IMR-90 (cell line): ENCODE results near the gene GABRR3. TPM values are rescaled to one million over a fixed set of nuclear protein-coding genes. Genes with fewer than 3 reads are reported as not detected.

Experiments
- ATAC-seq: fragments of 200-7000 bp; cut with Tn5 transposase; 2 replicates; pipeline ENCODE4 v1.9.1; 2020; ENCODE audit warnings: low read depth, mild to moderate bottlenecking, moderate library complexity
- BruUV-seq: library from RNA; stranded (reverse); fragments of 400-500 nt; replicated peaks from 2 replicates; lab custom pipeline; 2021; lab: Mats Ljungman, UMichigan
- CTCF ChIA-PET: fragments of 300-600 bp; formaldehyde crosslinking; extraction: SDS; loops from one replicate; lab custom pipeline; 2021; ENCODE audit warnings: antibody characterized with exemption; lab: Yijun Ruan, JAX
- POLR2A ChIA-PET: fragments of 300-600 bp; sonication (Branson Sonifier 250); formaldehyde crosslinking; loops from one replicate; lab custom pipeline; 2022; ENCODE audit warnings: antibody characterized with exemption; ENCODE audit not compliant: unreplicated experiment; lab: Charles Lee
- DNase-seq: peaks from one replicate; pipeline ENCODE4 v3.0.0; 2013
- H2AFZ ChIP-seq: replicated peaks from 2 replicates; pipeline ENCODE3; 2013; ENCODE audit warnings: low read length, mild to moderate bottlenecking; ENCODE audit not compliant: poor library complexity
- H2AK5ac ChIP-seq: 2 replicates; pipeline ENCODE4 v1.6.1; 2013; ENCODE audit warnings: low read depth, low read length, inconsistent platforms
- H2AK9ac ChIP-seq: replicated peaks from 2 replicates; pipeline ENCODE3; 2013; ENCODE audit warnings: mild to moderate bottlenecking, low read depth, low read length, moderate library complexity; ENCODE audit not compliant: poor library complexity
- H2BK120ac ChIP-seq: 2 replicates; pipeline ENCODE4 v1.6.1; 2013; ENCODE audit warnings: low read depth, low read length, inconsistent platforms
- H2BK15ac ChIP-seq: 3 replicates; pipeline ENCODE4 v1.6.1; 2013; ENCODE audit warnings: low read depth, low read length, inconsistent platforms
- H2BK20ac ChIP-seq: 2 replicates; pipeline ENCODE4 v1.6.1; 2013; ENCODE audit warnings: low read depth, mild to moderate bottlenecking, inconsistent platforms, low read length, moderate library complexity
- H2BK5ac ChIP-seq: 2 replicates; pipeline ENCODE4 v1.6.1; 2013; ENCODE audit warnings: mild to moderate bottlenecking, low read depth, low read length, inconsistent platforms; ENCODE audit not compliant: poor library complexity, severe bottlenecking
- H3K14ac ChIP-seq: replicated peaks from 2 replicates; pipeline ENCODE4 v1.6.1; 2013; ENCODE audit warnings: low read depth, low read length, inconsistent platforms
- H3K18ac ChIP-seq: 2 replicates; pipeline ENCODE4 v1.6.1; 2013; ENCODE audit warnings: low read depth, low read length, control low read depth
- H3K23ac ChIP-seq: 2 replicates; pipeline ENCODE4 v1.6.1; 2013; ENCODE audit warnings: low read depth, low read length, inconsistent platforms
- H3K27ac ChIP-seq: 2 replicates; pipeline ENCODE4 v1.5.1; 2013; ENCODE audit warnings: mild to moderate bottlenecking, control low read depth, low read length; ENCODE audit not compliant: insufficient read depth
- H3K27me3 ChIP-seq: 2 replicates; pipeline ENCODE4 v1.6.1; 2013; ENCODE audit warnings: low read length; ENCODE audit not compliant: control insufficient read depth, insufficient read depth
- H3K36me3 ChIP-seq: 2 replicates; pipeline ENCODE4 v1.6.1; 2013; ENCODE audit warnings: low read length, mixed read lengths; ENCODE audit not compliant: control insufficient read depth, insufficient read depth
- H3K4ac ChIP-seq: 2 replicates; pipeline ENCODE4 v1.6.1; 2013; ENCODE audit warnings: low read depth, low read length, inconsistent platforms
- H3K4me1 ChIP-seq: 2 replicates; pipeline ENCODE4 v1.6.1; 2013; ENCODE audit warnings: low read length, mixed read lengths; ENCODE audit not compliant: control insufficient read depth, insufficient read depth
- H3K4me2 ChIP-seq: 2 replicates; pipeline ENCODE4 v1.6.1; 2013; ENCODE audit warnings: low read depth, mild to moderate bottlenecking, control low read depth, low read length, moderate library complexity
- H3K4me3 ChIP-seq: 2 replicates; pipeline ENCODE4 v1.5.1; 2013; ENCODE audit warnings: low read depth, mild to moderate bottlenecking, control low read depth, low read length, moderate library complexity; ENCODE audit not compliant: insufficient read depth
- H3K56ac ChIP-seq: 2 replicates; pipeline ENCODE4 v1.6.1; 2013; ENCODE audit warnings: low read length, inconsistent platforms; ENCODE audit not compliant: insufficient read depth; ENCODE audit errors: extremely low read depth
- H3K79me1 ChIP-seq, 2 experiments: 2 replicates each; pipeline ENCODE4 v1.6.1; 2013; ENCODE audit warnings: low read length in 2 of 2, inconsistent platforms in 1 of 2, low read depth in 1 of 2
- H3K9ac ChIP-seq: 2 replicates; pipeline ENCODE4 v1.6.1; 2013; ENCODE audit warnings: low read depth, low read length, control low read depth
- H3K9me1 ChIP-seq: 2 replicates; pipeline ENCODE4 v1.6.1; 2013; ENCODE audit warnings: low read length, inconsistent platforms; ENCODE audit not compliant: insufficient read depth
- H3K9me3 ChIP-seq: 2 replicates; pipeline ENCODE4 v1.6.1; 2013; ENCODE audit warnings: low read length; ENCODE audit not compliant: control insufficient read depth, insufficient read depth
- H4K20me1 ChIP-seq: 2 replicates; pipeline ENCODE4 v1.6.1; 2013; ENCODE audit warnings: low read length, inconsistent platforms; ENCODE audit not compliant: insufficient read depth
- H4K5ac ChIP-seq: 2 replicates; pipeline ENCODE4 v1.6.1; 2013; ENCODE audit warnings: mild to moderate bottlenecking, low read depth, low read length, control low read depth
- H4K8ac ChIP-seq, 2 experiments: 2 replicates each; pipeline ENCODE4 v1.6.1; 2013; ENCODE audit warnings: low read depth in 2 of 2, low read length in 2 of 2, control low read depth in 1 of 2, inconsistent platforms in 1 of 2
- H4K91ac ChIP-seq: 2 replicates; pipeline ENCODE4 v1.6.1; 2013; ENCODE audit warnings: low read depth, low read length, inconsistent platforms; ENCODE audit not compliant: insufficient read depth
- POLR2A ChIP-seq: IDR thresholded peaks from 2 replicates; pipeline ENCODE4 v1.6.1; 2012; ENCODE audit warnings: mild to moderate bottlenecking, low read depth, low read length
- RAD21 ChIP-seq: IDR thresholded peaks from 2 replicates; pipeline ENCODE4 v1.6.1; 2012; ENCODE audit warnings: low read length, improper control_type of control experiment
- RFX5 ChIP-seq: IDR thresholded peaks from 2 replicates; pipeline ENCODE4 v1.8.0; 2012; ENCODE audit warnings: low read depth, mild to moderate bottlenecking, low read length, moderate library complexity
- SMC3 ChIP-seq: fragments of 150-350 bp; IDR thresholded peaks from 2 replicates; pipeline ENCODE4 v1.6.1; 2016; ENCODE audit warnings: low read depth, mild to moderate bottlenecking, antibody characterized with exemption, low read length, moderate library complexity
- WGBS, 2 experiments: methylation state at CpG; one replicate each; pipeline versions ENCODE4 v1.1.5 to v1.1.7; 2013; ENCODE audit warnings: missing lambda C conversion rate in 2 of 2; ENCODE audit not compliant: insufficient read length in 1 of 2; ENCODE audit errors: extremely low coverage in 2 of 2; 5-methylcytosine and 5-hydroxymethylcytosine counted together
- dilution Hi-C: fragments of 300-500 bp; cut with HindIII; formaldehyde crosslinking; loops from one replicate; pipeline ENCODE4 v1.14.3; 2018; ENCODE audit warnings: low sequenced_read_pairs; ENCODE audit not compliant: unreplicated experiment
- in situ Hi-C: fragments of 300-500 bp; cut with MboI; formaldehyde crosslinking; loops from 3 replicates; pipeline ENCODE4 v1.14.3; 2019; ENCODE audit warnings: low sequenced_read_pairs, inconsistent platforms, mixed read lengths
- intact Hi-C: fragments of 100-400 bp; cut with micrococcal nuclease; formaldehyde crosslinking; loops from 2 replicates; pipeline ENCODE4 v1.10.0; 2022
- polyA plus RNA-seq, 3 experiments: library from polyadenylated mRNA; depleted of rRNA; stranded (reverse); fragments of >200 nt; gene quantifications; 2 replicates each; pipeline ENCODE4 v1.2.3, GENCODE V29; 2012; ENCODE audit warnings: low replicate concordance in 1 of 3
- total RNA-seq: library from RNA; depleted of rRNA; stranded (reverse); fragments of >200 nt; gene quantifications from 2 replicates; pipeline ENCODE4 v1.2.3, GENCODE V29; 2012
- TF ChIP-seq, protein P1 (sequence below): fragments of 150-350 bp; IDR thresholded peaks from 2 replicates; pipeline ENCODE4 v1.6.1; 2017; ENCODE audit warnings: mild to moderate bottlenecking, antibody characterized with exemption, low read length, low read depth
- TF ChIP-seq, protein P2 (sequence below): conservative IDR thresholded peaks from 2 replicates; pipeline ENCODE4 v1.5.1; 2012; ENCODE audit warnings: mild to moderate bottlenecking, low read depth, low read length, improper control_type of control experiment

Gene GABRR3
- total and polyA plus RNA-seq, 2 of the 4 experiments (the other 2 are of a cell fraction) = not detected

DNA sequence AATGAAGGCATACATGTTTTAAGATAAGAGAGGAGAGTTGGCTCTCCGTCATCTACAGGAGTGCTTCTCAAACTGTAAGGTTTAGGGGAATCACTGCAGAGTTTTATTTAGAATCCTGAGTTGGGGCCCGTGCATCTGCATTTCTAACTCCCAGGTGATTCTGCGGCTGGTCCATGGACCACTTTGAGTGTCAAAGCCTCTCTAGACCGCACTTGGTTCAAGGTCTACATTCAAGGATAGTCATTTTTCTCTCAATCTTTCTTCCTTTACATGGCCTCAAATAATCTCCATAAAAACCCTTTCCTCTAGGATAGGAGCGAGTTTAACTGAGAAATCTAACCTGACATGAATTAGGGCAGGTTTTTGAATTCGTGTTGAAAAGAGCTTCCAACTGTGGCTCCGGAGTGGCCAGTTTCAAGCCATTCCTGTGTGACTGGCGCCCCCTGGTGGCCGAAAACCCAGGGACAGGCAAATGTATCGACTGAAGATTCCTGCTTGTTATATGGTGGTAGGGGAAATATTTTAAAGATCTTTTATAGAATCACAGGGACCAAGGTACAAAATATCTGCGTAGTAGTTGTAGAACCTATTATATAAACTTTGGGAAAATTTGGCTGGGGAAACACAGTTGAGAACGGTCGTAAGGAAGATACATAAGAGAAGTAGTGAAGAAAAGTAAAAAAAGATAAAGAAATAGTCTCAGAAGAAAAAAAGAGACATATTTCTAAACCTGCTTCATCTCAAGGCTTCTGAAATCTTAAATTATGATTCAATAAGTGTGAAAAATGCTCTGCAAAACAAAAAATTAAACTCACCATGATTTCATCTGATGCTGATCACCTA lies 11.9 kb downstream of the GABRR3 start:
- no TSS peak for BruUV-seq
- H3K79me1 ChIP-seq = no peaks in the 10 kb centered on the region
- no peak overlapping the region for H4K8ac ChIP-seq
- no peak overlapping the region for H2BK120ac ChIP-seq
- POLR2A ChIA-PET = no interaction called here
- no peak overlapping the region for H2AFZ ChIP-seq
- intact Hi-C loops (loop anchor here (1.0 kb wide), 3 partner anchors 202 to 304 kb away; no protein-coding TSS in a partner anchor), dilution Hi-C loops (loop anchor here (25.0 kb wide), 1 partner anchor 211 kb away; the partner anchor contains the start of gene CRYBG3), in situ Hi-C loops (loop anchor here (5.0 kb wide), 1 partner anchor 231 kb away; no protein-coding TSS in a partner anchor)
- no peak overlapping the region for H2BK20ac ChIP-seq
- no peak overlapping the region for H2BK5ac ChIP-seq
- H3K4me2 ChIP-seq = no peak overlapping the region
- no peaks in the 10 kb centered on the region for H3K9me1 ChIP-seq
- H4K20me1 ChIP-seq = no peaks in the 10 kb centered on the region
- CTCF ChIA-PET = interaction anchor here (0.5 to 2.7 kb wide), 13 partner anchors 10 to 1188 kb away, joined by 3 to 13 read pairs (median 5); no protein-coding TSS in a partner anchor
- no peak overlapping the region for H3K4ac ChIP-seq
- no peak overlapping the region for H3K18ac ChIP-seq
- ATAC-seq (peak; percentile 87), DNase-seq (peak; percentile 68)
- H4K91ac ChIP-seq = no peak overlapping the region
- H3K56ac ChIP-seq = no peak overlapping the region
- no peak overlapping the region for H3K23ac ChIP-seq
- no peak overlapping the region for H3K14ac ChIP-seq
- no peaks in the 10 kb centered on the region for H3K9me3 ChIP-seq
- no peak overlapping the region for H2BK15ac ChIP-seq
- no peaks in the 10 kb centered on the region for H3K4me1 ChIP-seq
- peaks cover 4% of the 10 kb centered on the region for H3K27me3 ChIP-seq
- H3K4me3 ChIP-seq = no peak overlapping the region
- H2AK5ac ChIP-seq = no peak overlapping the region
- no peak overlapping the region for H3K9ac ChIP-seq
- H3K36me3 ChIP-seq = no peaks in the 10 kb centered on the region
- H3K27ac ChIP-seq = no peak overlapping the region
- no peak overlapping the region for H2AK9ac ChIP-seq
- WGBS, 2 experiments = 0% methylated on average over 2 of the region's 13 CpGs; no CpG with 5 or more reads in 1 of the 2 experiments
- no peak overlapping the region for H4K5ac ChIP-seq
- 0 out of 2 replicates have a peak, but pooled peaks have one; percentile 42 for TF ChIP-seq POLR2A
- no peak for TF ChIP-seq RFX5
- peak; percentile 97 for TF ChIP-seq RAD21
- TF ChIP-seq, protein P1, sequence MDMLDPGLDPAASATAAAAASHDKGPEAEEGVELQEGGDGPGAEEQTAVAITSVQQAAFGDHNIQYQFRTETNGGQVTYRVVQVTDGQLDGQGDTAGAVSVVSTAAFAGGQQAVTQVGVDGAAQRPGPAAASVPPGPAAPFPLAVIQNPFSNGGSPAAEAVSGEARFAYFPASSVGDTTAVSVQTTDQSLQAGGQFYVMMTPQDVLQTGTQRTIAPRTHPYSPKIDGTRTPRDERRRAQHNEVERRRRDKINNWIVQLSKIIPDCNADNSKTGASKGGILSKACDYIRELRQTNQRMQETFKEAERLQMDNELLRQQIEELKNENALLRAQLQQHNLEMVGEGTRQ = no peak
- TF ChIP-seq, protein P2, sequence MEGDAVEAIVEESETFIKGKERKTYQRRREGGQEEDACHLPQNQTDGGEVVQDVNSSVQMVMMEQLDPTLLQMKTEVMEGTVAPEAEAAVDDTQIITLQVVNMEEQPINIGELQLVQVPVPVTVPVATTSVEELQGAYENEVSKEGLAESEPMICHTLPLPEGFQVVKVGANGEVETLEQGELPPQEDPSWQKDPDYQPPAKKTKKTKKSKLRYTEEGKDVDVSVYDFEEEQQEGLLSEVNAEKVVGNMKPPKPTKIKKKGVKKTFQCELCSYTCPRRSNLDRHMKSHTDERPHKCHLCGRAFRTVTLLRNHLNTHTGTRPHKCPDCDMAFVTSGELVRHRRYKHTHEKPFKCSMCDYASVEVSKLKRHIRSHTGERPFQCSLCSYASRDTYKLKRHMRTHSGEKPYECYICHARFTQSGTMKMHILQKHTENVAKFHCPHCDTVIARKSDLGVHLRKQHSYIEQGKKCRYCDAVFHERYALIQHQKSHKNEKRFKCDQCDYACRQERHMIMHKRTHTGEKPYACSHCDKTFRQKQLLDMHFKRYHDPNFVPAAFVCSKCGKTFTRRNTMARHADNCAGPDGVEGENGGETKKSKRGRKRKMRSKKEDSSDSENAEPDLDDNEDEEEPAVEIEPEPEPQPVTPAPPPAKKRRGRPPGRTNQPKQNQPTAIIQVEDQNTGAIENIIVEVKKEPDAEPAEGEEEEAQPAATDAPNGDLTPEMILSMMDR = peak; percentile 96
- TF ChIP-seq SMC3 = peak; percentile 96
